ENCODE data around the gene AKAP11.

Gene AKAP11

DNA sequence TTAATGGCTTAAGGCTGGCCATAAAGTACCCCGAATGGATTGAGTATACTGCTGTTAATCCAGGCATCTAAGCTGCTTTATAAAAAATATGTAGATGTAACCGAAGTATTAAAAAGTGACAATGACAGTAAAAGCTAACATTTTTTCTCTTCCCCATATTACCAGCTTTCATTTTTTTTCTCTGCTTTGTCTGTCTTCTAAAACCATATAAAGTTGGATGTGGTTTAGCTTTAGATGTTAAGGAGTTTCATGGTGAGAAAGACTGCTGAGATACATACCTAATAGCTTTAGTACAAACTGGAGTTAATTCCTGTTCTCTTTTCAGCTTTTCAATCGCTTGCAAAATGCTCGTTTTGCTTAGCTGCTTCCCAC is 838 bp downstream of the AKAP11 start:
- peak in 1 of 5 experiments; percentile 29 for DNase-seq

DNA sequence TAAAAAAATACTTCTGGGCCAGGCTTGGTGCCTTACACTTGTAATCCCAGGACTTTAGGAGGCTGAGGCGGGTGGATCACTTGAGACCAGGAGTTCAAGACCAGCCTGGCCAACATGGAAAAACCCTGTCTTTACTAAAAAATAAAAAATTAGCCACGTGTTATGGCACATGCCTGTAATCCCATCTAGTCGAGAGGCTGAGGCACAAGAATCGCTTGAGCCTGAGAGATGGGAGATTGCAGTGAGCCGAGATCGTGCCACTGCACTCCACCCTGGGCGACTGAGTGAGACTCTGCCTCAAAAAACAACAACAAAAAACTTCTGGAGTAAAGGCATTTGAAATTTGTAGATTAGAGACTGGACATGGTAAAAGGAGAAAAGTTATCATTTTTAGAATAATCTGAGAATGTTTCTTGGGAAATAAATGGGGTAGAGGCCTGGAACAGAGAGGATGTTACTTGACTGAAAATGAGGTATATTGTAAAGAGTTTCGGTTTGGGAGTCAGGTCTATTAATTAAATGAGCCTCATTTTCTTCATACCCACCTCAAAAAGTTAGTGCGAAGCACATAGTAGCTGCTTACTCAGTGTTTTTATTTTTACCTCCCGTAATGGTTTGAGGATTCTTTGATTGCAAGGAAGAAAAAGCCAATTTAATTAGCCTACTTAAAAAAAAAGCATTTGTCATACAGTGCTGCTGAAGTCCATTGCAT is 2.6 kb downstream of the AKAP11 start:
- no peak for DNase-seq

DNA sequence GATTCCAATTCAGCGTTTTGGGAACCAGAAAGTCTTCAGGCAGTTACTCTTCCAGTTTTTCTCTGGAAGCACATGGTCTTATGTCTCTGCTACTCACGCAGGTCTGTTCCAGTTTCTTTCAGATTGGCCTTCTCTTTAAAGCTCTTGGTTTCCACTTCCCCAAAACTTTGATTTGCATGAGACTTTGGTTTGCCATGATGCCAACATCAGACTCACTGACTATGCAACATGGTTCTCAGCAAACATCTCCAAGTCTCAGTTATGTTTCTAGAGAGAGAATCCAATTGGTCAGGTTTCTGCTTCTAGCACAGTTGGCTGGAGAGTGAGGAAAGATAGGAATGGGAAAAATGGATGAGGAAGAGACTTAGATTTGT is 3.1 kb downstream of the AKAP11 start:
- DNase-seq: peak in 1 of 5 experiments; percentile 46

DNA sequence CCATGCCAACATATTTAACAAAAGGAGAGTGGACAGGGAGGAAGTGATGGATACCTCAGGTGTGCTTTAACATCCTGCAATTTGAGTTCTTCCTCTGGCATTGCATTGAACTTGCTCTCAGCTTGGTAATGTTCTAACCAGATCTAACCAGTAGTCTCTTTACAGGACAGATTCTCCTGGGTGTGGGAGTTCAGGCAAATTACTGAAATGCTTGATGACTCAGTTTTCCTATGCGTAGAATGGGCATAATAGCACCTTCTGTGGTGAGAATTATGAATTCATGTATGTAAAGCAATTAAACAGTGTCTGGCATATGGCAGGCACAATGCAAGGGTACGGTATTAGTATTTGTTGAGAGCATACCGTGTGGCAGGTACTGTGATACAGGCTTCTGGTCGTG is 3.6 kb downstream of the AKAP11 start:
- DNase-seq: peak in 1 of 5 experiments; percentile 41

DNA sequence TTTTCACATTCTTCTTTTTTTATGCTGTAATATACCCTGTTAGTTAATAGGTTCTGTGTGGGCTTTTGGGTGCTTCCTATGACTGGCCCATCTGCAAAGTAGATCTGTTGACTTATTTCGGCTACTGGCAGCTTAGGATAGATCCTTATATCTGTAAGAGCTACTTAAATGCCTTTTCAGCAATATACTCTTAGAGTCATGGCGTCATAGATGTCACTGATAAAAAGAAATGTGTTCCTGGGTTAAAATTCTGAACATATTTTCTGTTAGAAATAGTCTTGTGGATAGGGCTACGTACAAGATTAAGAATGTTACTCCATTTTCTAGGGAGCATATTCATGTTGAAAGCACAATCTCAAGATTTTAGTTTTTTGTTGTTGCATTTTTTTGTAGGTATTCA is 4.7 kb downstream of the AKAP11 start:
- peak in 1 of 5 experiments; percentile 49 for DNase-seq

DNA sequence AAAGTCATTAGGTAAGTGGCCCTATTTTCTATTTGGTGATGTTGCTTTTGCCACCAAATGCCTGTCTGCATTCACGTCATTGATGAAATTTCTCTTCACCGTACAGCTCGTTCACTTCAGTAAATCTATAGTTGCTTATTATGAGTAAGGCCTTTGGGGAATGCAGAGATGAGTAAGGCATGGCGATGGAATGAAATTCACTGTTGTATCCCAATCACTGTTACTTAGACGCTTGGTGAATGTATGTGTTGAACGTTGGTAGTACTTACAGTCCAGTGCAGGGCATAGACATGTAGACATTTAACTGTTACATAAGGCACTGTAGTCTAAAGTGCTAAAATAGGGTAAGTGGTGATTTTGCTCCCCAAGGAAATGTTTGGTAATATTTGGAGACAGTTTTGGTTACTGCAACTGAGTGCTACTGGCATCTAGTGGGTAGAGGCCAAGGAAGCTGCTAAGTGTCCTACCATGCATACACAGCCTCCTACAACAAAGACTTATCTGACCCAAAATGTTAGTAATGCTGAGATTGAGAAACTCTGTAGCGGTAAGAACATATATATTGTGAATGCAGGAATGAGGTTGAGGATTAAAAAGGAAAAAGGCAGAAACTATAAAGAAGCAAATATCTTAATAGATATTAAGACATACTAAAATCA is 5.8 kb downstream of the AKAP11 start:
- peak in 1 of 5 experiments; percentile 34 for DNase-seq

DNA sequence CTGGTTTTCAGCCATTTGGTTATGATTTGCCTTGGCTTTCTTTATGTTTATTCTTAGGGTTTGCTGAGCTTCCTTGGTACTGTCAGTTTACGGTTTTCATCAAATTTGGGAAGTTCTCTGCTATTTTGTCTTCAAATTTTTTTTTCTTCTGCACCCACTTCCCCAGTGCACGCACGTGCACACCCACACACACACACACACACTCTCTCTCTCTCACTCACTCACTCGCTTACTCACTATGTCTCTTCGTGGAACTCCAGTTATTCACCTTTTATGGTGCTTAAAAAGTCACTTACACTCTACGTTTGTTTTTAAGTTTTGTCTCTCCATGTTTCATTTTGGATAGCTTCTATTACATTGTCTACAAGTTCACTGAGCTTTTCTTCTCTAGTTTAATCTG is 7.1 kb downstream of the AKAP11 start:
- peak in 1 of 5 experiments; percentile 57 for DNase-seq

DNA sequence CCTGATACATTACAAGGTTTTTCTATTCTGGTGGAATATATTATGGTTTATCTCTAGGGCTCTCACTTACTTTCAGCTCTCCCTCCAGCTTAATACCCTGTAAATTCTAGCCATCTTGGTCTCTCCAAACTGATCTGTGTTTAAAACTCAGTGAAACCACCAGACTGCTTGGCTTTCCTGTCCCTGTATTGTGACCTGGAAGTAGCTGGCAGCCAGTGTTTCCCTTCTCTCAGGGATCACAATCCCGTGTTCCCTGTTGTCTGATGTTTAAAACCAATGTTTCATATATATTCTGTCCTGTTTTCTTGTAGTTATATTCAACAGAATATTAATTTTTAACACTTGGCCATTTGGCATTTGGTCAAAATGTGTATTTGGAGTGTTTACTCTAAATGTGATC is 8.0 kb downstream of the AKAP11 start:
- no peak for DNase-seq

DNA sequence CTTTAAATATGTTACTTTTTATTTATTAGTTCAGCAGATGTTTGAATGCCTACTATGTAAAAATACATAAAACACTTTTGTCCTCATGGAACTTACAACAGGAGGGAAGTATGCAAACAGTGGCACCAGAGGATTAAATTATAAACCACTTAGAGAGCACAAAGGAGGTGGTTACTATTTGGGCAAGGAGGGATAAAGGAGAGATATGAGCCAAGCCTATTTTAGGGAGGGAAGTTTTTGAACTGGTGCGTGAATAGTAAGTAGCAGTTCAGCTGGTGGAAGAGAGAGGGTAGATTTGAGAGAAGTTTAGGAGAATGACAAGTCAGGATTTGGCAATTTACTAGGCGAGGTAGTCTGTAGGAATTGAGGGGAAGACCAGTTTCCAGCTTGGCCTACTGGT is 8.6 kb downstream of the AKAP11 start:
- no peak for DNase-seq

DNA sequence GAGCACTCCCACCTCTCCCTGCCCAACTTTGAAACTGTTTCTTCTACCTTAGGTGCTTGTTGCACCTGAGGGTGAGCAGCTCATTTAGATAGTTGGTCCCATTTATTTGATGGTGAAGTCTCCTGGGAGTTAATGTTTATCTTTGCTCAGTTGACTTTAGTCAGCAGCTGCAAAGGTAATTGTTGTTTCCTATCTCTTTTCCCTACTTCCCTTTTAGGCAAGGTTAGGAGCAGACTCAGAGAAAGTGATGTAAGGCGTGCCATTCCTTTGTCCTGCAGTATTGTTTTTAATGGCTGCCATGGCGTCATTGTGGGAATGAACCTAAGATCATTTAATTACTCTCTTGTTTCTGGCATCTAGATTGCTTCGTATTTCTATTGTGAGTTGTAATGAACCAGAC is 11.6 kb downstream of the AKAP11 start:
- DNase-seq: no peak

DNA sequence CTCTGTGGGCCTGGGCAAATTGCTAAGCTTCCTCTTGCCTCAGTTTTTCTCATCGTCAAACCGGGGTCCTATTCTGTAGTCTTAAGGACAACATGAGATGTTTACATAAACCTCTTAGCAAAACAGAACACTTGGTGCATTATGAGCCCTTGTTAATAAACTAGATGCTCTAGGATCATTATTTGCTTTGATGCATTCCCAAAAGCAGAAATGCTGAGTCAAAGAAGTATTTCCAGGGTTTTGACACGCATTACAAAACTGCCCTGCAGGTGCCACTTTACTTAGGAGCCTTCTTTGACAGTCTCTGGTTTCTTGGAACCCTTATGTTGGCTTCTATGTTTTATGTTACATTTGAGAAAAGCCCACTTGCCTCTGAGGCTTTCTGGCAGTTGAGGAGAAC is 12.1 kb downstream of the AKAP11 start:
- DNase-seq: no peak

DNA sequence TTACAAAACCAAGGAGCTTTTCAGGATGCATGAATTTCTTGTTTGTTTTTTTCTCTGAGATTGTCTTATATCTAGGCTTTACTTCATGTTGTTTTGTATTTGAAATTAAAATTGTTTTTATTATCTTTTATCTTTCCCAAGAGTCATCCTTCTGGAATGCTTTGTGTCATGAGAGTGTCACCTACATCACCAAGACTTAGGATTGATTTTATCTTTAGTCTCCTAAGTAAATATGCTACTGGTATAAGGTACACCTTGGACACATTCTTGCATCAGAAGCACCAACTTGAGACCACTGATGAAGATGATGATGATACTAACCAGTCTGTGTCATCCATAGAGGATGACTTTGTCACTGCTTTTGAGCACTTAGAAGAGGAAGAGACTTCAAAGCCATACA is 26.4 kb downstream of the AKAP11 start:
- no peak for DNase-seq

DNA sequence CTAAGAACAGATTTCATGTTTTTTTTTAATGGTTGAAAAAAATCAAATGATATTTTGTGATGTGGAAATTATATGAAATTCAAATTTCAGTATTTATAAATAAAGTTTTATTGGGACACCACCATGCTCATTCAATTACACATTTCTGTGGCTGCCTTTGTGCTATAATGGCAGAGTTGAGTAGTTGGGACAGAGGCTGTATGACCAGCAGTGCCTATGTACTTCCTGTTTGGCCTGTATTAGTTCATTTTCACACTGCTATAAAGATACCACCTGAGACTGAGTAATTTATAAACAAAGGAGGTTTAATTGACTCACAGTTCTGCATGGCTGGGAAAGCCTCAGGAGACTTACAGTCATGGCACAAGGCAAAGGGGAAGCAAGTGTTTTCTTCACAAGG is 33.6 kb downstream of the AKAP11 start:
- no peak for DNase-seq

DNA sequence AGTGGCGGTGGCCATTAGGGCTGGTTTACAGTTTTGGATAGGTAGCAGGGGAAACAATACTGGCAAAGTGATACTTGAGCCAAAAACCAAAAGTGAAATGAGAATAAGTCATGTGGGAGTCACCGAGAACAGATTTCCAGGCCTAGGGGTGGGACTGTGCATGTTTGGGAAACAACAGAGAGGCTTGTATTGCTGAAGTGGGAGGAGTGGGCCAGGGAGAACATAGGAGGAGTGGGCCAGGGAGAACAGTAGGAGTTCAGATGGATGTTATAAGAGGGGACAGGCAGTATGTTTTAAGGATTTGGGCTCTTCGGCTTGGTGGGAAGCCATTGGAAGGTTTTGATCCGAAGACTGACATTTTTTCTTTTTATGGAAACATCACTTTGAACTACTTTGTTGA is 35.5 kb downstream of the AKAP11 start:
- no peak for DNase-seq

DNA sequence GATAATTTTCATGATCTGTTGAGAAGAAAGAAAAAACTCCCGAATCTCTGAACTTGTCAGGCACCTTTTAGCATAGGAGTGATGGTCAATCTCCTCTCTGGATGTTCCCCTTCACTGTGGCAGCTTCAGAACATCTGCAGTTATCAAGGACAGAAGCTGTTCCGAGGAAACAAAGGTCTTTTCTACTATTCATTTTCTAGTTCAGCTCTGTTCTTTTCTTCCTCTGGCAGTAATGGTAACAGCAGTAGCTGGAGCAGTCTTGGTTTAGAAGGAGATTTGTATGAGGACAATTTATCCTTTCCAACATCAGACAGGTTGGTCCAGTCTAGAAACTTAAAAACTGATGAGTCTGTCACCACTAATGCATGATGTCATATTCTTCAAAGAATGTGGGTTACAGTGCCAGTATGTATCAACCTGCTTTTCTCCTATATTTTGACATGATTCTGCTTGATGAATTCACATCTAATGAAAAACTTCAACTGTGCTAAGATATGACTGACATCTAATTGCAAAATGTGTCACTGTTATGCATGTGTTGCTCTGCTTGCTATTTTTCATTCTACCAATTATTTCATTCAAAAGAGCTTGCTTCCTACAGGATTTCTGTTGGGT is 41.0 kb downstream of the AKAP11 start:
- no peak for DNase-seq

DNA sequence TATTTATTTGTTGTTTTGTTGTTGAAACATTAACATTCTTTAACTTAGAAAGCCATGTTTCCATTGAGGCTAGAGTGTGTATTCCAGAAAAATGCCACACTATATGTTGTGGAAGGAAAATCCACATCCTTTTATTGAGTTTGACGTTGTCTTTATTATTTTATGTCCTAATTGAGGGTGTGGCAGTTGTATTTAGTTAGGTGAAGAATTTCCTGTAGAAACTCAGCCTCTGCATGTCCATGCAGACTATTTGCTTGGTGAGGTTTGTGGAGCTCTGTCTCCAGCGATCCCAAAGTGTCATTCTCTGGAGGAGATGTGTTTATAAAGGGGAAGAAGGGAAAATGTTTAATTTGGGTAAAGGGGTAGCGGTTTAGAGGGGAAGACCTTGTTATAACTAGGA is 46.6 kb downstream of the AKAP11 start:
- DNase-seq: no peak

DNA sequence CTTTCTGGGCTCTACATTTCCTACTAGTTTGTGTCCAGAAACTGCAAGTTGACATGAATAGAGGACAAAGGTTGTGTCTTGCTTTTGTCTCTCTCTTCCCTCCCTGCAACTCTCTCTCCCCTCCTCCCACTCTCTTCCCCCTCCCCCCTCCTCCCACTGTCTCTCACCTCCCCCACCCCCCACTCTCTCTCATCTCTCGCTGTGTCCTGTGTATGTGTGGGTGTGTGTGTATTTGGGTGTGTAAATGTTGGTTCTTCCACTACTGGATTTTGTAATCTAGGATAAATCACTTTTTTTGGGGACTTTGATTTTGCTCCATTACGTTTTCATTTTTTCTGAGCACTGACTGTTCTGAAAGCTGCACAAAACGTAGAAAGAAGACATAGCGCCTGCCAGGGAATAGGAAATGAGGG is 48.4 kb downstream of the AKAP11 start:
- no peak for DNase-seq

DNA sequence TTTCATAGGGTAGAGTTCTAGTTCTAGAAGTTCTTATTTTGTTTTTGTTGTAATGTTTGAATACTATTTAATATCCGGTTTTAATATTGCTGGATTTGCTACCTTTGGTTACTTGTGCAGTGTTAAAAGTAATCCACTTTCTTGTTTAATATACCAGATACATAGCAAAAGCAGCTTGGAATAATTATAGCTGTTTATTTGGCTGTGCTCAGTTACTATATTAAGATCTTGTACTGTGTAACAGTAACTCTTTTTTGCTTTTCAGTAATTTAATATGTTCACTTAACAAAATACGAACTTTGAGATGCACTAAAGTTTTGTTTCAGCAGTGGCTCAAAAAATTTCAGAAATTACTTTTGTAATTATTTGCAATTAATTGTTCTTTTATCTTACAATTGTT is 50.9 kb downstream of the AKAP11 start:
- DNase-seq: no peak

DNA sequence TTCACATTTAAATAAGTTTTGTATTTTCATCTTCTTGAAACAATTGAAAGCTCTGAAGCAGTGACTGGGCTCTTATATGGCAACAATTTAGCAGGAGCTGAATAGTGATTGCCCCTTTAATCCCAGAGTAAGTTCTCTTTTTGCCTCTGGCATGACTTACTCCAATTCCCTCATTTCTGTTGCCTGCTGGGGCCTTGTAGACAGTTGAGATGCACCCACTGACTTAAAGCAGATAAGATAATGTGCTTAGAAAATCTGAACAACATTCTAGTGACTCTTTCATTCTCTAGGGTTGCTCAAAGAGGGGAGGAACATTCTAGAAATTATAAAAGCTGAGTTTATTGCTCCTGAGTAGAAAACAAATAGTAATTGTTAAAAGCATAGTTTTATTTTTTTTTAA is 52.8 kb downstream of the AKAP11 start:
- DNase-seq: no peak

DNA sequence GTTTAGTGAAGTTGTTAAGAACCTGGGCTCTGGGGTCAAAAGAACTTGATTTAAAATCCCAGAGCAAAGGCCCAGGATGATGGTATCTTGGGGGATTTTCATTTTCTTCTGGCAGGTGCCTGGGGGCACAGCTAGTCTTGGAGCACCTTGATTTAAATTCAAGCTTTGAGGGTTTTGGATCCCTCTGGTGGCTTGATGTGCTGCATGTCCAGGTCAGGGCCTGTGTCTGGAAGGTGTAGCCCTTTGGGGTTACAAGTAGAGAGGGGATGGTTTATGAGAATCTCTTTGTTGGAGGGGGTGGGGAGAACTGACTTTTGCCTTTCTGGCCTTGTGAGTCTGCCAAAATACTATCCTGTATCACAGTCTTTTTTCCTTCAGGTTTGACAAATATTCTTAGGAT is 55.8 kb downstream of the AKAP11 start:
- no peak for DNase-seq

DNA sequence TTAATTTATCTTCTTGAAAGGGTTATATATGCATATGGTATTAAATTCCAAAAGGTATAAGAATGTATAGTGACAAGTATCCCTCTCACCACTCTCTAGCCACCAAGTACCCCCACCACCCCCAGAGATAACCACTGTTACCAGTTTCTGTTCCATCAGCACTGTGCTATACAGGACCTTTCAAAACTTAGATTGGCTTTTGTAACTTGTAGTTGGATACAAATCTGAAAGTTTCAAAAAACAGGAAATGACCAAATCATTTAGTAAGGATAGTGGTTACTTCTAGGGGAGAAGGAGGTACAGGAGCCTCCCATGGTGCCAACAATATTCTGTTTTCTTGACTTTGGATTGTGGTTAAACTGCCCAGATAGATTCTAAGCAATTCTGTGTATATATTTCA is 56.7 kb downstream of the AKAP11 start:
- DNase-seq: peak in 1 of 5 experiments; percentile 66

DNA sequence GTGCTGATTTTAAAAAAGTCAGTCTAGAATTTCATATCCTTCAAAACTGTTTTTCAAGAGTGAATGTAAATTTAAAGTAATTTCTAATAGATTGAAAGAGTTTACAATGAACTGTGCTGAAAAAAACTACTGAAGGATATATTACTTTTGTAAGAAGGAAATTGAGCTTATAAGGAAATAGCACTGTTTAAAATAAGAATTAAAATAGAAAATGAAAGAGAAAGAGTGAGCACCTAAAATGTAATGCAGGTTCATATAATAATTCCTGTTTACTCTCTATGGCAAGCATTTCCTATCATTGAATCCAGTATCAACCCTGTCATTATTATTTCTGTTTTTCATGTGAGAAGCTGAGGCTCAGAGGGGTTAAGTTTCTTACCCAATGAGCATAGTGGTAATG is 57.3 kb downstream of the AKAP11 start:
- DNase-seq: no peak

DNA sequence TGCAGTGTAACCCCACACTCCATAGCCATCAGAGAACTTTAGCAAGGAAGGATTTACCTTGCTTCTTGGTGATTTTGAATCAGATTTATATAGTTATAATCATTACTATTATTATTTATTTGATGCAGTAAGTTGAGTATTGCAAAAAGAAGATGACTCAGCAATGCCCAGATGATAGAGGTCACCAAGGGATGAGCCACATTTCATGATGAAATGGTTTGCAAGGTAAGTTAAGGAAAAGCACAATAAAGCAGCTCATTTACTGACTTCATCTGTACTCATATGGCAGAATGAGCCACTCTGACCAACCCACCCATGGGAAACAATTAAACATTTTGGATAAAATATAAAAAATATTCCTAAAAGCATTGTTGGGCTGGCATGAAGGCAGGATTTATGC is 59.1 kb downstream of the AKAP11 start:
- DNase-seq: no peak

DNA sequence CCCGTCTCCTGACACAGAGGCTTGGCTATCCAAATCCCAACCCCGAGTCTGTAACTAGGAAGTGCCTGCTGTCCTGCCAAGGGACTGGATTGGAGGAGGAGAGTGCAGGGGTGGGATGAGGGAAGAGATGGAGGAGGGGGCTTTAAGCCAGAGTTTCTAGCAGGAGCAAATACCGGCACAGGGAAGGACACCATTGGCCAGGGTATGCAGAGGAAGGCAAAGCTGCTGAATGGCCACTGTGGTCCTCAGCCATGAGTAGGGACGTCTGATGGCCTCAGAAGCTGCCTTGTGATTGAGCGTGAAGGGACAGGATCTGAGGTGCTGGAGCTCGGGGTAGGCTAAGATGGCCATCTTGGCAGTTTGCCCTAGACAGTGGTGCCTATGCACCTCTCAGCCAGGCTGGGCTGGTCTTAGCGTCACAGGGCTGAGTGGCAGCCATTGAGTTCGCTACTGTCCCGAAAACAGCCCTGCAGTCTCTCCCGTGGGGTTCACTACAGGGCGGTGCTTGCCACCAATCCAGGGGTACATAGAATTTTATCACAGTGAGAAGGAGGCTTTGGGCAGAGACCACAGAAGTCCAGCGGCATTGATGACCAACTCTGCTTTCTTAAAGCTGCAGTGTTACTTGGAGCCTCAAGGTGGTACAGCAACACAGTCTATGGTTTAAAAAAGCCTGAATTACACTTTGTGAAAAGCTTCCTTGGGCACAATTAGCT is 61.8 kb downstream of the AKAP11 start:
- DNase-seq: peak in 1 of 5 experiments; percentile 78
